Measurements from ENCODE around the gene SYNRG.

SYNRG gene

GRCh38 chr17:37502009-37502936 lies 106.9 kb downstream of the SYNRG start:
- no peak for DNase-seq (ENCODE audit: low read depth, low spot score)

- no peak for DNase-seq (ENCODE audit: low read depth, low spot score)
Observed at GRCh38 chr17:37500378-37500777, 108.8 kb downstream of the SYNRG start.

GRCh38 chr17:37494971-37495370 lies 114.2 kb downstream of the SYNRG start:
- DNase-seq (ENCODE audit: low read depth, low spot score): peak; percentile 12

- DNase-seq (ENCODE audit: low read depth, low spot score): peak; percentile 14
Observed at GRCh38 chr17:37494401-37494831, 114.8 kb downstream of the SYNRG start.

GRCh38 chr17:37493249-37494027 lies 115.8 kb downstream of the SYNRG start:
- DNase-seq (ENCODE audit: low read depth, low spot score): peak; percentile 93

GRCh38 chr17:37492167-37492566 lies 117.1 kb downstream of the SYNRG start:
- DNase-seq (ENCODE audit: low read depth, low spot score): no peak

- peak; percentile 90 for DNase-seq (ENCODE audit: low read depth, low spot score)
Observed at GRCh38 chr17:37490638-37491614, 118.3 kb downstream of the SYNRG start.

GRCh38 chr17:37490022-37490587 lies 119.1 kb downstream of the SYNRG start:
- DNase-seq (ENCODE audit: low read depth, low spot score): peak; percentile 82

GRCh38 chr17:37489197-37490001 lies 119.8 kb downstream of the SYNRG start, which contains the start of gene DUSP14:
DUSP14 (plus strand) TSS chr17:37489891; CDS start chr17:37512273, 22,382 bp downstream.
- DNase-seq (ENCODE audit: low read depth, low spot score): peak; percentile 94

GRCh38 chr17:37488607-37489196 lies 120.5 kb downstream of the SYNRG start:
- peak; percentile 96 for DNase-seq (ENCODE audit: low read depth, low spot score)

- DNase-seq (ENCODE audit: low read depth, low spot score): peak; percentile 93
Observed at GRCh38 chr17:37488009-37488604, 121.1 kb downstream of the SYNRG start.

- DNase-seq (ENCODE audit: low read depth, low spot score): no peak
Observed at GRCh38 chr17:37485938-37486570, 123.2 kb downstream of the SYNRG start.

- peak; percentile 28 for DNase-seq (ENCODE audit: low read depth, low spot score)
Observed at GRCh38 chr17:37483311-37484039, 125.7 kb downstream of the SYNRG start.

GRCh38 chr17:37481001-37481665 lies 128.1 kb downstream of the SYNRG start:
- no peak for DNase-seq (ENCODE audit: low read depth, low spot score)

- no peak for DNase-seq (ENCODE audit: low read depth, low spot score)
Observed at GRCh38 chr17:37480427-37480826, 128.8 kb downstream of the SYNRG start.

GRCh38 chr17:37479025-37479424 lies 130.2 kb downstream of the SYNRG start:
- no peak for DNase-seq (ENCODE audit: low read depth, low spot score)

- DNase-seq (ENCODE audit: low read depth, low spot score): no peak
Observed at GRCh38 chr17:37478187-37478586, 131.0 kb downstream of the SYNRG start.

Measured in astrocyte of the hippocampus (primary cell).